ENCODE measurements around the gene TBPL1. TPM values are rescaled to one million over a fixed set of nuclear protein-coding genes. Genes with fewer than 3 reads are reported as not detected.
A peak's percentile ranks its signal among the peaks of the same experiment; 100 is the strongest.

The TBPL1 gene
- total and polyA plus RNA-seq, 11 donors: 9.9 to 20.3 (median 16.0) TPM

DNA sequence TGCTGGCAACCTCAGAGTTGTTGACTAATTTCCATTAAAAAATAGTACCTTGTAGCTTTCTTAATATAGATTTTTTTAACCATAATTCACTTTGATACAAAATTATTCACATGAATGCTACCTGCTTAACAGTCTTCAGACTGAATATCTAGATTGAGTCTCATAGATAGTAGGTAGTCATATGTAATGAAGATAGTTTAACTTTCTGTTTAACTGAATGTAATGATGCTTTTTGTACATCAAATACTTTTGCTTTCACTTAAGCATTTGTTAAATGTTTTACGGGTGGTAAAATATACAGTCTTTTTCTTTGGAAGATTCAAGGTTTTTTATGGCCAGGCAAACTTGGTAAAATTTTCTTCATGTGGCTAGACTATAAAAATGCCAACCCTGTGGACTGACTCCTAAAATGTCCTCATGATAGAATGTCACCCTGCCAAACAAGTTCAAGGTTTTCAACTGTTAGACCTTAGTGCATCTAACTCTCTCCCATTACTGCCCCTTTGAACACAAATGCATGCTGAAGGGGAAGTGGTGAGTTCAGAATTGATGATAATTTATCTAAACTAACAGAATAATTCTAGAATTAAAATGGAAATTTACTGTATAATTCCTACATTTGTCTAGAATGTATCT lies 16.4 kb downstream of the TBPL1 start:
- ATAC-seq (no peak), DNase-seq (no peak)
- H3K9me3 ChIP-seq: no peaks in the 10 kb centered on the region
- no peaks in the 10 kb centered on the region for H3K36me3 ChIP-seq
- H3K27me3 ChIP-seq: no peaks in the 10 kb centered on the region
- H3K4me3 ChIP-seq: no peak overlapping the region
- peak overlapping the region in 1 of 12 donors; percentile 15 for H3K27ac ChIP-seq
- intact Hi-C loops (cut with DNase I): no loop called here
- H3K4me1 ChIP-seq: peaks cover 0 to 29% (median 13%) of the 10 kb centered on the region in 12 donors
- 76 to 92% (median 87%) methylated on average over 1 of the region's 1 CpG for WGBS, 4 donors
- TF ChIP-seq, protein P1, sequence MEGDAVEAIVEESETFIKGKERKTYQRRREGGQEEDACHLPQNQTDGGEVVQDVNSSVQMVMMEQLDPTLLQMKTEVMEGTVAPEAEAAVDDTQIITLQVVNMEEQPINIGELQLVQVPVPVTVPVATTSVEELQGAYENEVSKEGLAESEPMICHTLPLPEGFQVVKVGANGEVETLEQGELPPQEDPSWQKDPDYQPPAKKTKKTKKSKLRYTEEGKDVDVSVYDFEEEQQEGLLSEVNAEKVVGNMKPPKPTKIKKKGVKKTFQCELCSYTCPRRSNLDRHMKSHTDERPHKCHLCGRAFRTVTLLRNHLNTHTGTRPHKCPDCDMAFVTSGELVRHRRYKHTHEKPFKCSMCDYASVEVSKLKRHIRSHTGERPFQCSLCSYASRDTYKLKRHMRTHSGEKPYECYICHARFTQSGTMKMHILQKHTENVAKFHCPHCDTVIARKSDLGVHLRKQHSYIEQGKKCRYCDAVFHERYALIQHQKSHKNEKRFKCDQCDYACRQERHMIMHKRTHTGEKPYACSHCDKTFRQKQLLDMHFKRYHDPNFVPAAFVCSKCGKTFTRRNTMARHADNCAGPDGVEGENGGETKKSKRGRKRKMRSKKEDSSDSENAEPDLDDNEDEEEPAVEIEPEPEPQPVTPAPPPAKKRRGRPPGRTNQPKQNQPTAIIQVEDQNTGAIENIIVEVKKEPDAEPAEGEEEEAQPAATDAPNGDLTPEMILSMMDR (IDR thresholded peaks at IDR 0.05): no peak
- no peak for TF ChIP-seq POLR2A (IDR thresholded peaks at IDR 0.05)

DNA sequence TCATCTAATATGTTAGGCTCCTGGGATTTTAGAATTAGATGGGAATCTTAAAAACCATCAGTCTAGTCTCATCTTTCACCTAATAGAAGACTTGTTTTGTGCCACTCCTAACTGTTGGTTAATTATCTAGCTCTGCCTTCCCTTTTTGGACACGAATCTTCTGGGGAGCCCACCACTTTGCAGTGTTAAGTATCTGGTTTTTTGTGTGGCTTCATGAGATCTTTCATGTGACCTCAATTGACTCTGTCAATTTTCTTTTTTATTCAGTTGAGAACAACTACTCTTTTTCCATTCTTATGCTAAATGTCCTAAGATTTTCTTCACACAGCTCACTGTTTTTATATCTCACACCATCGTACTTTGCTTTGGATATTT lies 16.9 kb downstream of the TBPL1 start:
- intact Hi-C loops (cut with DNase I): loop anchor here in 5 of 10 donors (5.0 to 10.0 kb wide), 4 partner anchors 43 to 92 kb away; no protein-coding TSS in a partner anchor
- TF ChIP-seq, protein P1 (IDR thresholded peaks at IDR 0.05): no peak
- no peak for TF ChIP-seq POLR2A (IDR thresholded peaks at IDR 0.05)
- Histone ChIP-seq H3K9me3 (no peaks in the 10 kb centered on the region), H3K27me3 (no peaks in the 10 kb centered on the region), H3K27ac (peak overlapping the region in 1 of 12 donors; percentile 15), H3K4me1 (peaks cover 0 to 26% (median 11%) of the 10 kb centered on the region in 12 donors), H3K36me3 (no peaks in the 10 kb centered on the region), H3K4me3 (no peak overlapping the region)
- DNase-seq (no peak), ATAC-seq (no peak)
- WGBS, 4 donors: 75 to 82% (median 78%) methylated on average over 2 of the region's 2 CpGs

DNA sequence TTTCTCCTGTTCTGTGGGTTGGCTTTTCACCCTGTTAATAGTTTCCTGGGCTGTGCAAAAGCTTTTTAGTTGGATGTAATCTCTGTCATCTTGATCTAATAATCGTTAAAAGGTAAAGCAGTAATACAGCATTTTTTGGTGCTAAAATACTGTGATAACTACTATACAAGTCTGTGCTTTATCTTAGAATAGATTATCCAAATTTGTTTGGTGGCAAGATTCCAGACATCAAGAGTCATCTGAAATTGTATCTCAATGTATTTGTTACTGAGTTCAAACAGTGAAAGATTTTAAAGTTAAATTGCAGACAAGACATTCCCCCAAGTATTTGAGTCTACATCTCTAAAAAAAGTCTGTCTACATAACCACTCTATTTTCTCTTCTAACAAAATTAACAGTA lies 18.8 kb downstream of the TBPL1 start:
- TF ChIP-seq, protein P1 (IDR thresholded peaks at IDR 0.05): no peak
- TF ChIP-seq POLR2A (IDR thresholded peaks at IDR 0.05): no peak
- peaks cover 0 to 21% (median 9%) of the 10 kb centered on the region in 12 donors for H3K4me1 ChIP-seq
- intact Hi-C loops (cut with DNase I): loop anchor here in 7 of 10 donors (2.0 to 10.0 kb wide), 6 partner anchors 45 to 93 kb away; no protein-coding TSS in a partner anchor

DNA sequence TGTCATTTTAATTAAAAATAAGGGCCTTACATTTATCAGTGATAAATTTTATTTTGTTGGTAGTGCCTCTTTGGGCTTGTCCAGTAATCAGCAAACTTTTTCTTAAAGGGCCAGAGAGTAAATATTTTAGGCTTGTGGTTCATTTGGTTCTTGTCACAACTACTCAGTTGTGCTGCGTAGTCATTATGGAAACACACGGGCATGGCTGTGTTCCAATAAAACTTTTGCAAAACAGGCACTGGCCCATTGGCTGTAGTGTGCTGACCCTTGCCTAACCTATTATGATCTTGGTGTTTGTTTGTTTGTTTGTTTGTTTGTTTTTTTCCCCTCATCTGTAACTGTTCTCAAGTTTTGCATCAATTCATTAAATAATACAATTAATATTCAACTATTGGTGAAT lies 19.4 kb downstream of the TBPL1 start:
- H3K4me3 ChIP-seq: no peak overlapping the region
- H3K27ac ChIP-seq: no peak overlapping the region
- no peak for TF ChIP-seq POLR2A (IDR thresholded peaks at IDR 0.05)
- TF ChIP-seq, protein P1 (IDR thresholded peaks at IDR 0.05): no peak
- no peaks in the 10 kb centered on the region for H3K9me3 ChIP-seq
- no peaks in the 10 kb centered on the region for H3K36me3 ChIP-seq
- no peaks in the 10 kb centered on the region for H3K27me3 ChIP-seq
- H3K4me1 ChIP-seq: peaks cover 0 to 21% (median 9%) of the 10 kb centered on the region in 12 donors
- 52 to 65% (median 54%) methylated on average over 2 of the region's 2 CpGs for WGBS, 4 donors
- ATAC-seq: peak in 1 of 4 donors; percentile 41
- DNase-seq: no peak
- intact Hi-C loops (cut with DNase I): loop anchor here in 7 of 10 donors (2.0 to 10.0 kb wide), 6 partner anchors 45 to 92 kb away; no protein-coding TSS in a partner anchor

More for the DNA sequence above, 18.8 kb downstream of the TBPL1 start:
- Histone ChIP-seq H3K4me3 (no peak overlapping the region), H3K36me3 (no peaks in the 10 kb centered on the region), H3K9me3 (no peaks in the 10 kb centered on the region), H3K27me3 (no peaks in the 10 kb centered on the region), H3K27ac (no peak overlapping the region)
- 48 to 72% (median 59%) methylated on average over 1 of the region's 1 CpG for WGBS, 4 donors
- ATAC-seq (no peak), DNase-seq (no peak)
